HEK293 (cell line): ENCODE results near the gene USP6NL.

Source experiments
- CTCF ChIA-PET: fragments of 350-600 bp; formaldehyde crosslinking; extraction: SDS; loops from one replicate; lab custom pipeline; 2021; ENCODE audit warnings: antibody characterized with exemption; lab: Yijun Ruan, JAX
- POLR2A ChIA-PET: fragments of 300-600 bp; formaldehyde crosslinking; extraction: SDS; loops from one replicate; lab custom pipeline; 2020; ENCODE audit warnings: antibody characterized with exemption, inconsistent platforms; lab: Yijun Ruan, JAX
- H3K27ac ChIP-seq: fragments of 200-500 bp; sonication (Bioruptor generic); 2 replicates; pipeline ENCODE4 v1.5.1; 2014; ENCODE audit warnings: low read depth, low read length, control low read depth, inconsistent platforms; ENCODE audit errors: extremely low read depth
- H3K36me3 ChIP-seq, 2 experiments: fragments of 200-500 bp in 1 of 2; sonication (Bioruptor generic) in 1 of 2; 1 replicate in 1 of 2; 2 replicates in 1 of 2; pipeline ENCODE4 v1.5.1; 2014 to 2017; ENCODE audit warnings: inconsistent platforms in 2 of 2, low read length in 2 of 2; ENCODE audit not compliant: control insufficient read depth in 2 of 2, insufficient read depth in 1 of 2
- H3K4me1 ChIP-seq: fragments of 200-500 bp; sonication (Bioruptor generic); 2 replicates; pipeline ENCODE4 v1.5.1; 2014; ENCODE audit warnings: mild to moderate bottlenecking, low read length, inconsistent platforms; ENCODE audit not compliant: control insufficient read depth, insufficient read depth
- H3K4me3 ChIP-seq: 2 replicates; pipeline ENCODE4 v1.5.1; 2011; ENCODE audit warnings: low read depth, mild to moderate bottlenecking, control low read depth, low read length, moderate library complexity
- H3K9me3 ChIP-seq: fragments of 200-500 bp; sonication (Bioruptor generic); 2 replicates; pipeline ENCODE4 v1.5.1; 2014; ENCODE audit warnings: low read depth, low read length, inconsistent platforms; ENCODE audit not compliant: control insufficient read depth, insufficient read depth
- KLF7 ChIP-seq: fragments of 450-650 bp; formaldehyde crosslinking; IDR thresholded peaks from 2 replicates; pipeline ENCODE4 v1.5.1; 2016; ENCODE audit warnings: missing biosample characterization, missing genetic modification characterization, borderline replicate concordance
- SALL2 ChIP-seq: fragments of 450-650 bp; formaldehyde crosslinking; IDR thresholded peaks from 2 replicates; pipeline ENCODE4 v1.5.0; 2017; ENCODE audit warnings: missing biosample characterization, mild to moderate bottlenecking, missing genetic modification characterization, borderline replicate concordance
- SETDB1 ChIP-seq: IDR thresholded peaks from one replicate; pipeline ENCODE4 v1.6.1; 2017; ENCODE audit warnings: mild to moderate bottlenecking, low read length, moderate library complexity, mixed read lengths; ENCODE audit not compliant: insufficient read length
- ZBTB48 ChIP-seq: fragments of 450-650 bp; formaldehyde crosslinking; IDR thresholded peaks from 2 replicates; pipeline ENCODE4 v1.5.1; 2016; ENCODE audit warnings: missing biosample characterization, missing genetic modification characterization
- ZBTB7A ChIP-seq: fragments of 450-650 bp; formaldehyde crosslinking; IDR thresholded peaks from 2 replicates; pipeline ENCODE4 v1.5.1; 2016; ENCODE audit warnings: low read depth, missing biosample characterization, missing genetic modification characterization
- ZFP3 ChIP-seq: fragments of 450-650 bp; formaldehyde crosslinking; IDR thresholded peaks from 2 replicates; pipeline ENCODE4 v1.5.1; 2016; ENCODE audit warnings: low read depth, missing biosample characterization, missing genetic modification characterization
- ZNF10 ChIP-seq: fragments of 450-650 bp; formaldehyde crosslinking; IDR thresholded peaks from 2 replicates; pipeline ENCODE4 v1.5.1; 2017; ENCODE audit warnings: missing biosample characterization, missing genetic modification characterization
- ZNF114 ChIP-seq: fragments of 450-650 bp; formaldehyde crosslinking; IDR thresholded peaks from 2 replicates; pipeline ENCODE4 v1.5.0; 2017; ENCODE audit warnings: missing biosample characterization, missing genetic modification characterization
- ZNF157 ChIP-seq: fragments of 450-650 bp; formaldehyde crosslinking; IDR thresholded peaks from 2 replicates; pipeline ENCODE4 v1.5.1; 2016; ENCODE audit warnings: missing biosample characterization, missing genetic modification characterization
- ZNF16 ChIP-seq: fragments of 450-650 bp; formaldehyde crosslinking; IDR thresholded peaks from 2 replicates; pipeline ENCODE4 v1.5.1; 2016; ENCODE audit warnings: low read depth, missing biosample characterization, missing genetic modification characterization
- ZNF202 ChIP-seq: fragments of 450-650 bp; formaldehyde crosslinking; IDR thresholded peaks from 2 replicates; pipeline ENCODE4 v1.5.1; 2016; ENCODE audit warnings: missing biosample characterization, missing genetic modification characterization, borderline replicate concordance
- ZNF23 ChIP-seq: fragments of 450-650 bp; formaldehyde crosslinking; IDR thresholded peaks from 2 replicates; pipeline ENCODE4 v1.5.1; 2016; ENCODE audit warnings: missing biosample characterization, missing genetic modification characterization, borderline replicate concordance
- ZNF239 ChIP-seq: fragments of 450-650 bp; formaldehyde crosslinking; IDR thresholded peaks from 2 replicates; pipeline ENCODE4 v1.5.1; 2016; ENCODE audit warnings: missing biosample characterization, missing genetic modification characterization
- ZNF654 ChIP-seq: fragments of 450-650 bp; formaldehyde crosslinking; IDR thresholded peaks from 2 replicates; pipeline ENCODE4 v1.5.1; 2016; ENCODE audit warnings: low read depth, missing biosample characterization, missing genetic modification characterization
- ZNF660 ChIP-seq: fragments of 450-650 bp; IDR thresholded peaks from 2 replicates; pipeline ENCODE4 v1.5.1; 2018; ENCODE audit warnings: missing biosample characterization, mild to moderate bottlenecking, missing genetic modification characterization
- ZNF843 ChIP-seq: fragments of 450-650 bp; formaldehyde crosslinking; IDR thresholded peaks from 2 replicates; pipeline ENCODE4 v1.5.1; 2016; ENCODE audit warnings: missing biosample characterization, missing genetic modification characterization
- TF ChIP-seq, protein P1 (sequence below): fragments of 450-650 bp; formaldehyde crosslinking; IDR thresholded peaks from 2 replicates; pipeline ENCODE4 v1.5.1; 2016; ENCODE audit warnings: missing biosample characterization, missing genetic modification characterization
- TF ChIP-seq, protein P2 (sequence below): fragments of 450-650 bp; formaldehyde crosslinking; IDR thresholded peaks from 2 replicates; pipeline ENCODE4 v1.5.1; 2016; ENCODE audit warnings: missing biosample characterization, missing genetic modification characterization
- TF ChIP-seq, protein P3 (sequence below): fragments of 450-650 bp; formaldehyde crosslinking; IDR thresholded peaks from 2 replicates; pipeline ENCODE4 v1.5.1; 2016; ENCODE audit warnings: missing biosample characterization, missing genetic modification characterization
- TF ChIP-seq, protein P4 (sequence below): fragments of 450-650 bp; formaldehyde crosslinking; IDR thresholded peaks from 2 replicates; pipeline ENCODE4 v1.5.1; 2016; ENCODE audit warnings: missing biosample characterization, missing genetic modification characterization
- TF ChIP-seq, protein P5 (sequence below): fragments of 450-650 bp; formaldehyde crosslinking; IDR thresholded peaks from 2 replicates; pipeline ENCODE4 v1.5.1; 2016; ENCODE audit warnings: missing biosample characterization, missing genetic modification characterization
- TF ChIP-seq, protein P6 (sequence below): fragments of 450-650 bp; formaldehyde crosslinking; IDR thresholded peaks from 2 replicates; pipeline ENCODE4 v1.5.0; 2017; ENCODE audit warnings: missing biosample characterization, missing genetic modification characterization, borderline replicate concordance
- TF ChIP-seq, protein P7 (sequence below): fragments of 450-650 bp; IDR thresholded peaks from 2 replicates; pipeline ENCODE4 v1.5.1; 2018; ENCODE audit warnings: missing biosample characterization, missing genetic modification characterization
- TF ChIP-seq, protein P8 (sequence below): fragments of 450-650 bp; IDR thresholded peaks from 2 replicates; pipeline ENCODE4 v1.5.1; 2018; ENCODE audit warnings: missing biosample characterization, mild to moderate bottlenecking, missing genetic modification characterization

The USP6NL gene

DNA sequence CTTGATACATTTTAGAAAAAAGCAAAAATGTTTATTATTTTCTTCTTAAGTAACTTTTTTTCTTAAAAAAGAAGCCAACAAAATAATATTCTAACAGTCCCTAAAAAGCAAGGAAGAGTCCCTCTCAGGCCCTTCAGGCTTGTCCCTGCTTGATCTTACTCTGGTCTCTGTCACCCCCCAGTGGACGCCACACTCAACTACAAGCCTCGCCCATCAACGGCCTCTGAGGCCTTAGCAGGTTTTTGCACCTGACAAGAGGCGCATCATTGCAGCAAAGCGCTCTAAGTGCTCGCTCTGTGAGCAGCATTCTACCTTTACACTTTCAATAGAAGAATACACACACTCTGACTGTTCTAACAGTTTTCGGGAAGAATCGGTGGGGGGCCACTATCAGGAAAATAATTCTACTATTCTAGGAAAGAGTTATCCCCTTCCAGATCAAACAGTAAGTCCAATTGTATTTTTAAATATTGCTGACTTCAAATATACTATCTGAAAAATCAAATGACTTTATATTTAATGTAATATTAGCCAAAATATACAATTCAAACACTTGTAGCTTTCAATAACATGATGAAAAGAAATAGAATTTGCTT, 139.2 kb downstream of the USP6NL start:
- CTCF ChIA-PET: interaction anchor here (0.5 to 1.0 kb wide), 6 partner anchors 10 to 937 kb away, joined by 3 to 4 read pairs (median 3); no protein-coding TSS in a partner anchor
- Histone ChIP-seq H3K9me3 (no peaks in the 10 kb centered on the region), H3K4me1 (no peaks in the 10 kb centered on the region), H3K36me3 (no peaks in the 10 kb centered on the region), H3K4me3 (no peak overlapping the region), H3K27ac (no peak overlapping the region)
- POLR2A ChIA-PET: no interaction called here
- TF ChIP-seq, protein P1, sequence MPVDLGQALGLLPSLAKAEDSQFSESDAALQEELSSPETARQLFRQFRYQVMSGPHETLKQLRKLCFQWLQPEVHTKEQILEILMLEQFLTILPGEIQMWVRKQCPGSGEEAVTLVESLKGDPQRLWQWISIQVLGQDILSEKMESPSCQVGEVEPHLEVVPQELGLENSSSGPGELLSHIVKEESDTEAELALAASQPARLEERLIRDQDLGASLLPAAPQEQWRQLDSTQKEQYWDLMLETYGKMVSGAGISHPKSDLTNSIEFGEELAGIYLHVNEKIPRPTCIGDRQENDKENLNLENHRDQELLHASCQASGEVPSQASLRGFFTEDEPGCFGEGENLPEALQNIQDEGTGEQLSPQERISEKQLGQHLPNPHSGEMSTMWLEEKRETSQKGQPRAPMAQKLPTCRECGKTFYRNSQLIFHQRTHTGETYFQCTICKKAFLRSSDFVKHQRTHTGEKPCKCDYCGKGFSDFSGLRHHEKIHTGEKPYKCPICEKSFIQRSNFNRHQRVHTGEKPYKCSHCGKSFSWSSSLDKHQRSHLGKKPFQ (tag by site-specific recombination): no peak
- TF ChIP-seq, protein P2, sequence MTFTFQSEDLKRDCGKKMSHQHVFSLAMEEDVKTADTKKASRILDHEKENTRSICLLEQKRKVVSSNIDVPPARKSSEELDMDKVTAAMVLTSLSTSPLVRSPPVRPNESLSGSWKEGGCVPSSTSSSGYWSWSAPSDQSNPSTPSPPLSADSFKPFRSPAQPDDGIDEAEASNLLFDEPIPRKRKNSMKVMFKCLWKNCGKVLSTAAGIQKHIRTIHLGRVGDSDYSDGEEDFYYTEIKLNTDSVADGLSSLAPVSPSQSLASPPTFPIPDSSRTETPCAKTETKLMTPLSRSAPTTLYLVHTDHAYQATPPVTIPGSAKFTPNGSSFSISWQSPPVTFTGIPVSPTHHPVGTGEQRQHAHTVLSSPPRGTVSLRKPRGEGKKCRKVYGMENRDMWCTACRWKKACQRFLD (tag by site-specific recombination): no peak
- TF ChIP-seq ZBTB48 (tag by site-specific recombination): 0 out of 2 replicates have a peak, but pooled peaks have one; percentile 14
- TF ChIP-seq ZNF23 (tag by site-specific recombination): no peak
- no peak for TF ChIP-seq SALL2 (tag by site-specific recombination)
- peak; percentile 76 for TF ChIP-seq ZNF654 (tag by site-specific recombination)
- no peak for TF ChIP-seq ZFP3 (tag by site-specific recombination)
- TF ChIP-seq ZNF843 (tag by site-specific recombination): no peak
- TF ChIP-seq, protein P3, sequence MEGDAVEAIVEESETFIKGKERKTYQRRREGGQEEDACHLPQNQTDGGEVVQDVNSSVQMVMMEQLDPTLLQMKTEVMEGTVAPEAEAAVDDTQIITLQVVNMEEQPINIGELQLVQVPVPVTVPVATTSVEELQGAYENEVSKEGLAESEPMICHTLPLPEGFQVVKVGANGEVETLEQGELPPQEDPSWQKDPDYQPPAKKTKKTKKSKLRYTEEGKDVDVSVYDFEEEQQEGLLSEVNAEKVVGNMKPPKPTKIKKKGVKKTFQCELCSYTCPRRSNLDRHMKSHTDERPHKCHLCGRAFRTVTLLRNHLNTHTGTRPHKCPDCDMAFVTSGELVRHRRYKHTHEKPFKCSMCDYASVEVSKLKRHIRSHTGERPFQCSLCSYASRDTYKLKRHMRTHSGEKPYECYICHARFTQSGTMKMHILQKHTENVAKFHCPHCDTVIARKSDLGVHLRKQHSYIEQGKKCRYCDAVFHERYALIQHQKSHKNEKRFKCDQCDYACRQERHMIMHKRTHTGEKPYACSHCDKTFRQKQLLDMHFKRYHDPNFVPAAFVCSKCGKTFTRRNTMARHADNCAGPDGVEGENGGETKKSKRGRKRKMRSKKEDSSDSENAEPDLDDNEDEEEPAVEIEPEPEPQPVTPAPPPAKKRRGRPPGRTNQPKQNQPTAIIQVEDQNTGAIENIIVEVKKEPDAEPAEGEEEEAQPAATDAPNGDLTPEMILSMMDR (tag by site-specific recombination): peak; percentile 69
- TF ChIP-seq, protein P4, sequence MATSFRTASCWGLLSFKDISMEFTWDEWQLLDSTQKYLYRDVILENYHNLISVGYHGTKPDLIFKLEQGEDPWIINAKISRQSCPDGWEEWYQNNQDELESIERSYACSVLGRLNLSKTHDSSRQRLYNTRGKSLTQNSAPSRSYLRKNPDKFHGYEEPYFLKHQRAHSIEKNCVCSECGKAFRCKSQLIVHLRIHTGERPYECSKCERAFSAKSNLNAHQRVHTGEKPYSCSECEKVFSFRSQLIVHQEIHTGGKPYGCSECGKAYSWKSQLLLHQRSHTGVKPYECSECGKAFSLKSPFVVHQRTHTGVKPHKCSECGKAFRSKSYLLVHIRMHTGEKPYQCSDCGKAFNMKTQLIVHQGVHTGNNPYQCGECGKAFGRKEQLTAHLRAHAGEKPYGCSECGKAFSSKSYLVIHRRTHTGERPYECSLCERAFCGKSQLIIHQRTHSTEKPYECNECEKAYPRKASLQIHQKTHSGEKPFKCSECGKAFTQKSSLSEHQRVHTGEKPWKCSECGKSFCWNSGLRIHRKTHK: no peak
- TF ChIP-seq, protein P5, sequence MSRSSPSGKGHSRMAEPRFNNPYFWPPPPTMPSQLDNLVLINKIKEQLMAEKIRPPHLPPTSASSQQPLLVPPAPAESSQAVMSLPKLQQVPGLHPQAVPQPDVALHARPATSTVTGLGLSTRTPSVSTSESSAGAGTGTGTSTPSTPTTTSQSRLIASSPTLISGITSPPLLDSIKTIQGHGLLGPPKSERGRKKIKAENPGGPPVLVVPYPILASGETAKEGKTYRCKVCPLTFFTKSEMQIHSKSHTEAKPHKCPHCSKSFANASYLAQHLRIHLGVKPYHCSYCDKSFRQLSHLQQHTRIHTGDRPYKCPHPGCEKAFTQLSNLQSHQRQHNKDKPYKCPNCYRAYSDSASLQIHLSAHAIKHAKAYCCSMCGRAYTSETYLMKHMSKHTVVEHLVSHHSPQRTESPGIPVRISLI: no peak
- no peak for TF ChIP-seq ZNF239 (tag by site-specific recombination)
- peak; percentile 50; the same call in 1 of the 2 replicates for TF ChIP-seq ZNF660 (tag by site-specific recombination)
- no peak for TF ChIP-seq ZNF16 (tag by site-specific recombination)
- no peak for TF ChIP-seq ZBTB7A (tag by site-specific recombination)
- TF ChIP-seq ZNF114 (tag by site-specific recombination): no peak
- no peak for TF ChIP-seq ZNF157 (tag by site-specific recombination)
- TF ChIP-seq ZNF202: no peak
- TF ChIP-seq, protein P6, sequence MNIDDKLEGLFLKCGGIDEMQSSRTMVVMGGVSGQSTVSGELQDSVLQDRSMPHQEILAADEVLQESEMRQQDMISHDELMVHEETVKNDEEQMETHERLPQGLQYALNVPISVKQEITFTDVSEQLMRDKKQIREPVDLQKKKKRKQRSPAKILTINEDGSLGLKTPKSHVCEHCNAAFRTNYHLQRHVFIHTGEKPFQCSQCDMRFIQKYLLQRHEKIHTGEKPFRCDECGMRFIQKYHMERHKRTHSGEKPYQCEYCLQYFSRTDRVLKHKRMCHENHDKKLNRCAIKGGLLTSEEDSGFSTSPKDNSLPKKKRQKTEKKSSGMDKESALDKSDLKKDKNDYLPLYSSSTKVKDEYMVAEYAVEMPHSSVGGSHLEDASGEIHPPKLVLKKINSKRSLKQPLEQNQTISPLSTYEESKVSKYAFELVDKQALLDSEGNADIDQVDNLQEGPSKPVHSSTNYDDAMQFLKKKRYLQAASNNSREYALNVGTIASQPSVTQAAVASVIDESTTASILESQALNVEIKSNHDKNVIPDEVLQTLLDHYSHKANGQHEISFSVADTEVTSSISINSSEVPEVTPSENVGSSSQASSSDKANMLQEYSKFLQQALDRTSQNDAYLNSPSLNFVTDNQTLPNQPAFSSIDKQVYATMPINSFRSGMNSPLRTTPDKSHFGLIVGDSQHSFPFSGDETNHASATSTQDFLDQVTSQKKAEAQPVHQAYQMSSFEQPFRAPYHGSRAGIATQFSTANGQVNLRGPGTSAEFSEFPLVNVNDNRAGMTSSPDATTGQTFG: no peak
- TF ChIP-seq KLF7: no peak
- TF ChIP-seq, protein P7, sequence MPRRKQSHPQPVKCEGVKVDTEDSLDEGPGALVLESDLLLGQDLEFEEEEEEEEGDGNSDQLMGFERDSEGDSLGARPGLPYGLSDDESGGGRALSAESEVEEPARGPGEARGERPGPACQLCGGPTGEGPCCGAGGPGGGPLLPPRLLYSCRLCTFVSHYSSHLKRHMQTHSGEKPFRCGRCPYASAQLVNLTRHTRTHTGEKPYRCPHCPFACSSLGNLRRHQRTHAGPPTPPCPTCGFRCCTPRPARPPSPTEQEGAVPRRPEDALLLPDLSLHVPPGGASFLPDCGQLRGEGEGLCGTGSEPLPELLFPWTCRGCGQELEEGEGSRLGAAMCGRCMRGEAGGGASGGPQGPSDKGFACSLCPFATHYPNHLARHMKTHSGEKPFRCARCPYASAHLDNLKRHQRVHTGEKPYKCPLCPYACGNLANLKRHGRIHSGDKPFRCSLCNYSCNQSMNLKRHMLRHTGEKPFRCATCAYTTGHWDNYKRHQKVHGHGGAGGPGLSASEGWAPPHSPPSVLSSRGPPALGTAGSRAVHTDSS (tag by site-specific recombination): no peak
- TF ChIP-seq, protein P8, sequence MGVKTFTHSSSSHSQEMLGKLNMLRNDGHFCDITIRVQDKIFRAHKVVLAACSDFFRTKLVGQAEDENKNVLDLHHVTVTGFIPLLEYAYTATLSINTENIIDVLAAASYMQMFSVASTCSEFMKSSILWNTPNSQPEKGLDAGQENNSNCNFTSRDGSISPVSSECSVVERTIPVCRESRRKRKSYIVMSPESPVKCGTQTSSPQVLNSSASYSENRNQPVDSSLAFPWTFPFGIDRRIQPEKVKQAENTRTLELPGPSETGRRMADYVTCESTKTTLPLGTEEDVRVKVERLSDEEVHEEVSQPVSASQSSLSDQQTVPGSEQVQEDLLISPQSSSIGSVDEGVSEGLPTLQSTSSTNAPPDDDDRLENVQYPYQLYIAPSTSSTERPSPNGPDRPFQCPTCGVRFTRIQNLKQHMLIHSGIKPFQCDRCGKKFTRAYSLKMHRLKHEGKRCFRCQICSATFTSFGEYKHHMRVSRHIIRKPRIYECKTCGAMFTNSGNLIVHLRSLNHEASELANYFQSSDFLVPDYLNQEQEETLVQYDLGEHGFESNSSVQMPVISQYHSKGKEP: 0 out of 2 replicates have a peak, but pooled peaks have one; percentile 15
- no peak for TF ChIP-seq SETDB1
- TF ChIP-seq ZNF10 (tag by site-specific recombination): no peak
